Skeletal muscle satellite cell (primary cell): ENCODE measurements around the gene HUNK.
"Not testable (repeated sequence)": the region's sequence is repeated elsewhere in the genome, so short reads cannot be mapped to it uniquely, and the experiment has no call there.

Source experiments
- H3K27me3 ChIP-seq: 2 replicates; pipeline ENCODE4 v1.7.0; 2013; ENCODE audit warnings: low read length; ENCODE audit not compliant: control insufficient read depth, insufficient read depth
- H3K36me3 ChIP-seq: 2 replicates; pipeline ENCODE4 v1.7.0; 2013; ENCODE audit warnings: mild to moderate bottlenecking, control low read depth, low read length; ENCODE audit not compliant: insufficient read depth
- H3K4me1 ChIP-seq: 2 replicates; pipeline ENCODE4 v1.7.0; 2013; ENCODE audit warnings: low read length; ENCODE audit not compliant: control insufficient read depth, insufficient read depth
- H3K4me2 ChIP-seq: 2 replicates; pipeline ENCODE4 v1.7.0; 2013; ENCODE audit warnings: mild to moderate bottlenecking, low read length
- H3K4me3 ChIP-seq: 2 replicates; pipeline ENCODE4 v1.7.0; 2013; ENCODE audit warnings: low read length
- H3K9ac ChIP-seq: 2 replicates; pipeline ENCODE4 v1.7.0; 2013; ENCODE audit warnings: mild to moderate bottlenecking, low read depth, low read length, moderate library complexity
- H3K9me3 ChIP-seq: replicated peaks from 2 replicates; pipeline ENCODE4 v1.7.0; 2013; ENCODE audit warnings: mild to moderate bottlenecking, control low read depth, low read length

HUNK gene

DNA sequence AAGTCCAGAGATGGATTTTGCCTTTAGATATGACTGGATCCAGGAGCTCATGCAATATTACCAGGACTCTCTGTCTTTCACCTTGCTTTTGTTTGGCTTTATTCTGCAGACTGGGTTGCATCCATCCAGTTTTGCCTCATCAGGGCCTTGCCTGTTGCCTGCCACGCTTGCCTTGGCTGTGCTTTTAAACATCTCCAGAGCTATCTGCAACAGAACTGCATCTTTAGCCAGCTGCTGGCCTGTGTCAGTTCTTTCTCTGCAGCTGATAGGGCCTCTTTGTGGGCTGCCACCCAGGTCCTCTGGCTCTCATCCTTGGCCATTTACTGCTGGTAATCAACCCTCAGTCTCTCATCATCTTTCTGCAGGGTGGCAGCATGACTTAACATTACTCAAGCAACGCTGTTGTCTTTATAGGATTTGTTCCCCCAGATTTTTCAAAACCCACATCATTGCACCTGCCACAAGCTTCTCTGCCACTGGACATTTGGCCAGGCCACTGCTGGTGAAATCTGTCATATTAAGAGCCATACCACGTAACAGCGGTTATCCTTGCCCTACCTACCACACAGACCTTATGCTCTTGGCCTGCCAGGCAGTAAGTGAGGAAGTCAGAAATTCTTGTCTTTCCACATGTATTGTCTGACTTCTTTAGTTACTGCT, 24.4 kb upstream of the HUNK start:
- Histone ChIP-seq H3K4me1 (no peaks in the 10 kb centered on the region), H3K36me3 (no peaks in the 10 kb centered on the region), H3K9me3 (no peaks in the 10 kb centered on the region), H3K27me3 (no peaks in the 10 kb centered on the region), H3K4me3 (no peak overlapping the region), H3K4me2 (no peak overlapping the region), H3K9ac (no peak overlapping the region)

DNA sequence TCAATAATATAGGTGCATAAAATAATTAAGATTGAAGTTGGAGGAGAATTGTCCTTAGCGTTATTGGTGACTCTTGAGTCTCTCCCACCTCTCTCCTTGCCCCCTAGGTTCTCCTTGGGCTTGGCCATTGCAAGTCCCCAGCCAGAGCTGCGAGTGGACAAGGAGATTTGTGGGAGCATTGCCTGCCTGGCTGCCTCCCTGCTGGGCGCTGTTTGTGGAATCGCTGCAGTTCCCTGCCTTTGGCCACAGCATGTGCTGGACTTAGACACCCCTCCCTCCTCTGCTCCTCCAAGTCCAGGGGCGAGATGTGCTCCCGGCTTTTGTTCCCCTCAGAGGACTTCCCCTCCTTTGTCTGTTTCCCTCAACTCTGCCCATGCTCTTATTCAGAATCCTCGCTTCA, 21.9 kb upstream of the HUNK start:
- no peak overlapping the region for H3K9ac ChIP-seq
- no peaks in the 10 kb centered on the region for H3K36me3 ChIP-seq
- no peaks in the 10 kb centered on the region for H3K9me3 ChIP-seq
- H3K4me3 ChIP-seq, result no peak overlapping the region
- no peaks in the 10 kb centered on the region for H3K27me3 ChIP-seq
- no peaks in the 10 kb centered on the region for H3K4me1 ChIP-seq
- H3K4me2 ChIP-seq, result no peak overlapping the region

DNA sequence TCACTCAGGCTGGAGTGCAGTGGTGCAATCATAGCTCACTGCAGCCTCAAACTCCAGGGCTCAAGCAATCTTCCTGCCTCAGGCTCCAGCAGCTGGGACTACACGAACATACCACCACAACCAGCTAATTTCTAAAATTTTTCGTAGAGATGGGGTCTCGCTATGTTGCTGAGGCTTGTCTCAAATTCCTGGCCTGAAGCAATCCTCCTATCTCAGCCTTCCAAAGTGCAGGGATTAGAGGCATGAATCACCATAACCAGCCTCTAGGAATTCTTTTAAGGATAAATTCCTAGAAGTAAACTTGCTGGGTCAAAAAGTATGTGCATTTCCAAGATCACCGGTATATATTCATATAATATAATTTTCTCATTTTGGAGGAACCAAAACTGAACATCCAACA, 17.6 kb upstream of the HUNK start:
- Histone ChIP-seq H3K9me3 (no peaks in the 10 kb centered on the region), H3K4me3 (no peak overlapping the region), H3K4me1 (no peaks in the 10 kb centered on the region)

DNA sequence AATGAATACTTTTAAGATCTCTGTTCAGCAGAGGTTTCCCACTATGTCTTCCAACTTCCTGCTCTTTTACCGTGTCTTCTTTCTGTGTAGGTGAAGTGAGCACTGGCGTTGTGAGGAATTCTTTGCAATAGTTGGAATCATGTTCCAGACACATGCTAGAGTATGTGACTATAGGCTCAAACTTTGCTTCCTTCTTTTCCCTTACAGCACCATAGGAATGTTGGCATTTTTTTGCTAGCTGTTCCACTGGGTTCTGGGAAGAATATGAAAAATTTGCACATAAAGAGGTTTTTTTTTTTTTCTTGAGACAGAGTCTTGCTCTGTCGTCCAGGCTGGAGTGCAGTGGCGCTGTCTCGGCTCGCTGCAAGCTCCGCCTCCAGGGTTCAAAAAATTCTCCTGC, 15.7 kb upstream of the HUNK start:
- Histone ChIP-seq H3K36me3 (no peaks in the 10 kb centered on the region), H3K4me3 (no peak overlapping the region), H3K4me2 (no peak overlapping the region)

More for the DNA sequence above, 17.6 kb upstream of the HUNK start:
- Histone ChIP-seq H3K36me3 (no peaks in the 10 kb centered on the region), H3K27me3 (no peaks in the 10 kb centered on the region), H3K9ac (no peak overlapping the region), H3K4me2 (no peak overlapping the region)

DNA sequence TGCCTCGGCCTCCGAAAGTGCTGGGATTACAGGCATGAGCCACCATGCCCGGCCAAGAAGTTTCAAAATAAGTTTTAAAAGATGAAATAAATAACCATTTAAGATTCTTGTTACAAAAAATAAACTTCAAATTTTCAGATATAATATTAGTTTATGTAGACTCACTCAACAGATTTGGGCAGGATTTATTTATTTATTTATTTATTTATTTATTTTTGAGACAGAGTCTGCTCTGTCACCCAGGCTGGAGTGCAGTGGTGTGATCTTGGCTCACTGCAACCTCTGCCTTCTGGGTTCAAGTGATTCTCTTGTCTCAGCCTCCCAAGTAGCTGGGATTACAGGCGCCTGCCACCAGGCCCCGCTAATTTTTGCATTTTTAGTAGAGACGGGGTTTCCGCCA, 15.2 kb upstream of the HUNK start:
- H3K36me3 ChIP-seq, H3K9ac ChIP-seq: not testable (repeated sequence)

More for the DNA sequence above, 15.7 kb upstream of the HUNK start:
- Histone ChIP-seq H3K4me1 (no peaks in the 10 kb centered on the region), H3K9ac (no peak overlapping the region), H3K27me3 (peaks cover 6% of the 10 kb centered on the region), H3K9me3 (no peaks in the 10 kb centered on the region)

DNA sequence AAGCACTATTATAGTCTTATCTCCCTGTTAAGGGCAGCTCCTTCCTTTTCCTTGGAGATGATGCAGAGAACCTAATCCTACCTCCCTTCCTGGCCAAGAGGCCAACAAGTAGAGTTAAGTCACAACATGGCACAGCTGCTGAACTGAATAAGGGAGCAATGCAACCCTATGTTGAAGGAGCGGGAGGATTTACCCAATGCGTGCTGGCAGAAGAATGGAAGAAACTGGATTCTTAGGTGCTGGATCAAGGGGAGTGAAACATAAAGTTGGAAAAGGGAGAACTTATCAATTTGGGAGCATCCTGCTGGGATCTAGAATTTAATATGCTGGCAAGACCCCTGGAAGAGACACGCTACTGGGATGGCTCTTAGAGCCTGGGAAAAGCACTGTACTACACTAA, 12.0 kb upstream of the HUNK start:
- H3K4me1 ChIP-seq, result no peaks in the 10 kb centered on the region

More for the DNA sequence above, 15.2 kb upstream of the HUNK start:
- H3K27me3 ChIP-seq, H3K4me2 ChIP-seq, H3K4me3 ChIP-seq, H3K4me1 ChIP-seq, H3K9me3 ChIP-seq: not testable (repeated sequence)

DNA sequence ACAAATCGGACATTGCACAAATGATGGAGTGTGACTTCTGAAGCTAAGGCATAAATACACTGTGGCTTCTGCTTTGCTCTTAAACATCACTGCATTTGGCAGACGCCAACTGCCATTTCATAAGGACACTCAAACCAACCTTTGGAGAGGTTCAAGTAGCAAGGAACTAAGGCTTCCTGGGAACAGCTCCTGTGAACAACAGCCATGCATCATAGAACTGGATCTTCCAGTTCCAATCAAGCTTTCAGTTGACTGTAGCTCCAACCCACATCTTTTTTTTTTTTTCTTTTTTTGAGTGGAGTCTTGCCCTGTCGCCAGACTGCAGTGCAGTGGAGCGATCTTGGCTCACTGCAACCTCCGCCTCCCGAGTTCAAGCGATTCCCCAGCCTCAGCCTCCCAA, 10.7 kb upstream of the HUNK start:
- Histone ChIP-seq H3K9me3 (no peaks in the 10 kb centered on the region), H3K4me3 (no peak overlapping the region), H3K4me1 (no peaks in the 10 kb centered on the region)

More for the DNA sequence above, 12.0 kb upstream of the HUNK start:
- H3K4me3 ChIP-seq, result no peak overlapping the region
- H3K9ac ChIP-seq, result no peak overlapping the region
- no peaks in the 10 kb centered on the region for H3K36me3 ChIP-seq
- H3K4me2 ChIP-seq, result no peak overlapping the region
- H3K27me3 ChIP-seq, result peaks cover 6% of the 10 kb centered on the region
- no peaks in the 10 kb centered on the region for H3K9me3 ChIP-seq

DNA sequence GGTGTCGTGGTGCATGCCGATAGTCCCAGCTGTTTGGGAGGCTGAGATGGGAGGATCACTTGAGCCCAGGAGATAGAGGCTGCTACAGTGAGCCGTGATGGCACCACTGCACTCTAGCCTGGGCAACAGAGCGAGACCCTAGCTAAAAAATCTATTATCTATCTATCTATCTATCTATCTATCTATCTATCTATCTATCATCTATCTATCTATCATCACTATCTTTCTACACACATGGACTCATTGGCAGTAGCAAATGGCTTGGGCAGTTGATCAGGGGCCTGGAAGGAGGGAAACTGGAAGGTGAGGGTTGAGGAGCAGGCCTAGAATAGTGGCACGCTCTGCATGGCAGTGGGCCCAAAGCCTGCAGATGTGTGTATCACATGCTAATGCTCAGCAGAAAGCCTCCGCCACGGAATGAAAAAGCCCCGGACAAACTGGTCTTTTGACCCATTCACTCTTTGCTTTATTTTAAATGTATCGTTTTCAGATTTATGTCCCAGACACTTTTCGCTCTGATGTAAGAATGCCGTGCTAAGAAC, 7.3 kb upstream of the HUNK start:
- Histone ChIP-seq H3K4me1 (no peaks in the 10 kb centered on the region), H3K36me3 (no peaks in the 10 kb centered on the region), H3K9ac (no peak overlapping the region), H3K9me3 (no peaks in the 10 kb centered on the region), H3K27me3 (peaks cover 38% of the 10 kb centered on the region), H3K4me3 (no peak overlapping the region), H3K4me2 (no peak overlapping the region)

More for the DNA sequence above, 10.7 kb upstream of the HUNK start:
- no peaks in the 10 kb centered on the region for H3K36me3 ChIP-seq
- H3K9ac ChIP-seq, result no peak overlapping the region
- peaks cover 12% of the 10 kb centered on the region for H3K27me3 ChIP-seq
- H3K4me2 ChIP-seq, result no peak overlapping the region

DNA sequence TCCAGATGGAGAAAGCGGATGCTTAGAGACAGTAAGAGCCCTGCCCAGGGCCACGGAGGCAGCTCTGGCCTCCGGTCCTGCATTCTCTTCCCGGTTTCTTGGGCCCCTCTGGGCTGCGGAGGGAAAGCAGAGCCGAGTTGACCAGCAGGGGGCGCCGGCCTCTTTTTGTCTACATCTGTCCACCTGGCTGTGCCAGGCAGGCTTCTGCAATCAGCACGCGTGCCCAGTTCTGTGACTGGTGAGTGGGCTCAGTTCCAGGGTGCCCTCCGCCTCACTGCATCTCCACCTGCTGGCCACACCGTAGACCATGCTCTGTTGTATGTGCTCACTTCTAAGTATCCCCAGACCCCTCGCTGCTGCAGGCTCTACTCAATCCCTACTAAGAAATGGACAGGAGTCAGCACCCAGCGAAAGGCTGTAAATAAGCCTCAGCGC, 6.7 kb upstream of the HUNK start:
- Histone ChIP-seq H3K36me3 (no peaks in the 10 kb centered on the region), H3K9ac (no peak overlapping the region), H3K27me3 (peaks cover 40% of the 10 kb centered on the region), H3K4me2 (no peak overlapping the region), H3K9me3 (no peaks in the 10 kb centered on the region), H3K4me3 (no peak overlapping the region), H3K4me1 (no peaks in the 10 kb centered on the region)

DNA sequence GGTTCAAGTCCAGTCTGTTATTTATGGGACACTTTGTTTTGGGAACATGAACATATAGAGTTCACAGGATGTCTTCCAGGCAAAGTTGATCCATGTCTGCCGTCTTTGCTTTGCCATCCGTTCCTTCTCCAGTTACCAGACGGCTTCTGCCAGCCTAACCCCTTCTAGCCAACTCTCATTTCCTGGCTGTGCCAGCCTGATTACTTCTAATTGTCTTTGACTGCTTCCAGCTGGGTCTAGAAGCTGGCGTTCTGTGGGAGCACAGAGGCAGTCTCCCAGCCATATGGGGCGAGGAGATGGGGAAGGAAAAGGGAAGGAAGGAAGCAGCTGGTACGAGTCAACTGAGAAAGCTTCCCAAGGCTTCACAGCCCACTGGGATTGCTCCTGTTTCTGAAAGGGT, 3.1 kb upstream of the HUNK start:
- Histone ChIP-seq H3K27me3 (peaks cover 59% of the 10 kb centered on the region), H3K36me3 (no peaks in the 10 kb centered on the region), H3K4me1 (no peaks in the 10 kb centered on the region)

DNA sequence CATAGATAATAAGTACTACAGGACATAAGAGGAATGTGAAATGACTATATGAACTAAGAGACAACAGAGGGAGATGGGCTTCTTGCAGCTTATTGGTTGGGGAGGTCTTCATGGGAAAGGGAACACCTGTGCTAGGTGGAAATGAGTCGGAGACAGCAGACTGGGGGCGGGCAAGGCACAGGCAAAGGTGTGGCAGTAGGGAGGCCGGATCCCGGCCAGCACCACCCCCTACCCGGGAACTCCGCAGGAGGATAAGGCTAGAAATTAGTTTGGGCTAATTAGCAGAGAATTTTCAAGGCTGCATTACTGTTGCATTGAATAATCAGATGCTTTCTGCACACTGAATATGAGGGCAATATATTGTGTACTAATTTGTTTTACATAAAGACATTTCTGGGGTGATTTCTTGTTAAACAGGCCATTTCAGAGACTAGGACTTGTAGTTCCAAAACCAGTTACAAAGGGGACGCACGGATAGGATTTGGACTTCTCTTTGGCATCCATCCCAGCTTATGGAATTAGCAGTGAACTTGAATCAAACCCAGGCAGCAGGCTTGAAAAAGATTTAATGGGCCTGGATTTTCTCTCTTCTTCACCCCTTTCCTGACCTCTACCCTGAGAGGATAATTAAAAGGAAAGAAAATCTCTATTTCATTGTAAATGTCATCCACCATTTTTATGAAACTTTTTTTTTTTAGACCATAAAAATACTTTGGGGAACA, 2.2 kb upstream of the HUNK start:
- Histone ChIP-seq H3K4me1 (no peaks in the 10 kb centered on the region), H3K4me3 (no peak overlapping the region), H3K36me3 (no peaks in the 10 kb centered on the region), H3K9ac (no peak overlapping the region), H3K27me3 (peaks cover 68% of the 10 kb centered on the region), H3K4me2 (no peak overlapping the region), H3K9me3 (no peaks in the 10 kb centered on the region)

More for the DNA sequence above, 3.1 kb upstream of the HUNK start:
- H3K4me3 ChIP-seq, result no peak overlapping the region
- H3K4me2 ChIP-seq, result no peak overlapping the region
- no peak overlapping the region for H3K9ac ChIP-seq
- no peaks in the 10 kb centered on the region for H3K9me3 ChIP-seq

DNA sequence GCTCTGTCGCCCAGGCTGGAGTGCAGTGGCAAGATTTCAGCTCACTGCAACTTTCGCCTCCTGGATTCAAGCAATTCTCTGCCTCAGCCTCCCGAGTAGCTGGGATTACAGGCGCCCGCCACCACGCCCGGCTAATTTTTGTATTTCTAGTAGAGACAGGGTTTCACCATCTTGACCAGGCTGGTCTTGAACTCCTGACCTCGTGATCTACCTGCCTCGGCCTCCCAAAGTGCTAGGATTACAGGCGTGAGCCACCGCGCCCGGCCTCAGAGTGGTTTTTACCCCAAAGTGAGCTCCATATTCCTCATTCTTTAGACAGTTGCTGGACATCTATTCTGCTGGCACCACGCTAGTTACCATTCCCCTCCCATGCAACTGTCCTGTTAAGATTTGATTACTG, 1.4 kb upstream of the HUNK start:
- H3K36me3 ChIP-seq, H3K9me3 ChIP-seq, H3K4me3 ChIP-seq, H3K4me2 ChIP-seq, H3K4me1 ChIP-seq, H3K9ac ChIP-seq: not testable (repeated sequence)
- H3K27me3 ChIP-seq, result peaks cover 74% of the 10 kb centered on the region
